Stomach (tissue), 9 donors: ENCODE data around the gene CCNH. TPM values are rescaled to one million over a fixed set of nuclear protein-coding genes. Genes with fewer than 3 reads are reported as not detected.

Source experiments
- DNase-seq, 2 donors: peaks; one replicate each; pipeline versions ENCODE4 v3.0.0 to v3.0.0-alpha.2; 2013 to 2019
- H3K27ac ChIP-seq, 5 donors: fragments of 200-600 bp in 4 of 5; sonication (generic) in 4 of 5; one replicate each; pipeline ENCODE4 v1.5.1; 2013 to 2019; ENCODE audit warnings: mild to moderate bottlenecking in 1 of 5, moderate library complexity in 1 of 5
- H3K27me3 ChIP-seq, 3 donors: fragments of 200-600 bp; sonication (generic); one replicate each; pipeline ENCODE4 v1.5.1; 2017 to 2019; ENCODE audit warnings: mixed run types in 1 of 3
- H3K36me3 ChIP-seq, 4 donors: fragments of 200-600 bp; sonication (generic); 1 replicate in 3 of 4; 2 replicates in 1 of 4; pipeline ENCODE4 v1.5.1; 2016 to 2019
- H3K4me1 ChIP-seq, 4 donors: fragments of 200-600 bp; sonication (generic); one replicate each; pipeline ENCODE4 v1.5.1; 2016 to 2019
- H3K4me3 ChIP-seq, 4 donors: fragments of 200-600 bp; sonication (generic) in 3 of 4; one replicate each; pipeline ENCODE4 v1.5.1; 2016 to 2019; ENCODE audit warnings: mild to moderate bottlenecking in 1 of 4
- H3K9me3 ChIP-seq, 4 donors: fragments of 200-600 bp; sonication (generic); one replicate each; pipeline ENCODE4 v1.5.1; 2016 to 2019
- EP300 ChIP-seq: sonication (generic); formaldehyde crosslinking; IDR thresholded peaks from one replicate; pipeline ENCODE4 v1.6.1; 2017; ENCODE audit warnings: antibody characterized with exemption
- POLR2A ChIP-seq, 4 donors: fragments of 450-650 bp; IDR thresholded peaks; one replicate each; pipeline ENCODE4 v1.6.1; 2016; ENCODE audit warnings: antibody characterized with exemption in 4 of 4, control low read depth in 2 of 4, mild to moderate bottlenecking in 1 of 4, moderate library complexity in 1 of 4
- POLR2AphosphoS5 ChIP-seq, 3 donors: sonication (generic); formaldehyde crosslinking; IDR thresholded peaks; one replicate each; pipeline ENCODE4 v1.6.1; 2016; ENCODE audit warnings: antibody characterized with exemption in 3 of 3
- WGBS, 5 donors: extraction: QIAGEN DNeasy Blood & Tissue Kit in 3 of 5; methylation state at CpG; one replicate each; pipeline versions ENCODE4 v1.1.5 to v1.1.7; 2013 to 2018; 5-methylcytosine and 5-hydroxymethylcytosine counted together
- intact Hi-C: fragments of 100-400 bp; cut with DNase I; formaldehyde crosslinking; loops from one replicate; pipeline ENCODE4 v1.15.1; 2023; ENCODE audit warnings: low total_unique reads
- polyA plus RNA-seq, 3 donors: library from polyadenylated mRNA; stranded (reverse); fragments of 200-250 nt; gene quantifications; one replicate each; pipeline ENCODE4 v1.2.3, GENCODE V29; 2013
- total RNA-seq, 5 donors: library from RNA; depleted of rRNA; stranded (reverse); fragments of >200 nt; gene quantifications; one replicate each; pipeline versions ENCODE4 v1.1.0 to v1.2.3, GENCODE V29; 2014 to 2016
- TF ChIP-seq, protein P1 (sequence below), 7 experiments: fragments of 450-650 bp in 4 of 7; fragments of 200-600 bp in 3 of 7; sonication (generic) in 3 of 7; IDR thresholded peaks; one replicate each; pipeline ENCODE4 v1.5.1; 2016 to 2019; ENCODE audit warnings: antibody characterized with exemption in 7 of 7, control low read depth in 2 of 7, mild to moderate bottlenecking in 1 of 7
- donor health status: healthy with polysubstance abuse.
- donor health status: Bipolar disorder and iron deficiency.
- donor health status: healthy.

CCNH gene
- total and polyA plus RNA-seq, 8 donors, result 30.4 to 219 (median 103) TPM

DNA sequence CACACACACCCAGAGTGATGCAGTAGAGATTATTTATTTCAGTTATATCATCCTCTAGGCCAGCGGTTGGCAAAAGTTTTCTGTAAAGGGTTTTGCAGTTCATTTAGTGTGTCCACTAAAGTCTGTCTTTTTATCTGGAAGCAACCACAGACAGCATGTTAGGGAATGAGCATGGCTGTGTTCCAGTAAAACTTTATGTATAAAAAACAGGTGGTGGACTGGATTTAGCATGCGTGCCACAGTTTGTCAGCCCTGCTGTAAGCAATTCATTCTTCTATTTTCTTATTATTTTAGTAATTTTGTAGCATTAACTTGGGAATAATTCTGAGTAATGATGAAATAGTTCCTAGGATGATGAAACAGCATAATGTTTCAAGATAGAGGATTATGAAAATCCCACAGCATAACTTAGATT lies 51.7 kb downstream of the CCNH start:
- no peaks in the 10 kb centered on the region for H3K27me3 ChIP-seq
- 76 to 92% (median 89%) methylated on average over 2 of the region's 2 CpGs for WGBS, 5 donors
- TF ChIP-seq EP300 (no peak), POLR2AphosphoS5 (IDR thresholded peaks at IDR 0.05) (no peak), POLR2A (IDR thresholded peaks at IDR 0.05) (no peak)
- TF ChIP-seq, protein P1, sequence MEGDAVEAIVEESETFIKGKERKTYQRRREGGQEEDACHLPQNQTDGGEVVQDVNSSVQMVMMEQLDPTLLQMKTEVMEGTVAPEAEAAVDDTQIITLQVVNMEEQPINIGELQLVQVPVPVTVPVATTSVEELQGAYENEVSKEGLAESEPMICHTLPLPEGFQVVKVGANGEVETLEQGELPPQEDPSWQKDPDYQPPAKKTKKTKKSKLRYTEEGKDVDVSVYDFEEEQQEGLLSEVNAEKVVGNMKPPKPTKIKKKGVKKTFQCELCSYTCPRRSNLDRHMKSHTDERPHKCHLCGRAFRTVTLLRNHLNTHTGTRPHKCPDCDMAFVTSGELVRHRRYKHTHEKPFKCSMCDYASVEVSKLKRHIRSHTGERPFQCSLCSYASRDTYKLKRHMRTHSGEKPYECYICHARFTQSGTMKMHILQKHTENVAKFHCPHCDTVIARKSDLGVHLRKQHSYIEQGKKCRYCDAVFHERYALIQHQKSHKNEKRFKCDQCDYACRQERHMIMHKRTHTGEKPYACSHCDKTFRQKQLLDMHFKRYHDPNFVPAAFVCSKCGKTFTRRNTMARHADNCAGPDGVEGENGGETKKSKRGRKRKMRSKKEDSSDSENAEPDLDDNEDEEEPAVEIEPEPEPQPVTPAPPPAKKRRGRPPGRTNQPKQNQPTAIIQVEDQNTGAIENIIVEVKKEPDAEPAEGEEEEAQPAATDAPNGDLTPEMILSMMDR (IDR thresholded peaks at IDR 0.05), result no peak
- no peak for DNase-seq
- H3K4me3 ChIP-seq, result no peak overlapping the region
- no peak overlapping the region for H3K27ac ChIP-seq
- intact Hi-C loops, result no loop called here
- H3K4me1 ChIP-seq, result peaks cover 0 to 6% (median 0%) of the 10 kb centered on the region in 4 donors
- no peaks in the 10 kb centered on the region for H3K9me3 ChIP-seq
- peaks cover 0 to 59% (median 32%) of the 10 kb centered on the region in 4 donors for H3K36me3 ChIP-seq

- Histone ChIP-seq H3K27me3 (no peaks in the 10 kb centered on the region), H3K36me3 (peaks cover 5 to 59% (median 39%) of the 10 kb centered on the region in 4 donors), H3K4me3 (no peak overlapping the region), H3K27ac (no peak overlapping the region), H3K9me3 (no peaks in the 10 kb centered on the region), H3K4me1 (peaks cover 0 to 6% (median 0%) of the 10 kb centered on the region in 4 donors)
- DNase-seq, result no peak
- 89 to 99% (median 97%) methylated on average over 11 of the region's 11 CpGs for WGBS, 5 donors
- intact Hi-C loops, result no loop called here
- no peak for TF ChIP-seq POLR2AphosphoS5 (IDR thresholded peaks at IDR 0.05)
Observed at GRCh38 chr5:87360132-87360531, 52.6 kb downstream of the CCNH start.

GRCh38 chr5:87359106-87359505 lies 53.6 kb downstream of the CCNH start:
- 94 to 98% (median 98%) methylated on average over 2 of the region's 2 CpGs for WGBS, 5 donors
- DNase-seq, result no peak
- no peak for TF ChIP-seq POLR2AphosphoS5 (IDR thresholded peaks at IDR 0.05)
- TF ChIP-seq, protein P1 (IDR thresholded peaks at IDR 0.05), result no peak
- TF ChIP-seq POLR2A (IDR thresholded peaks at IDR 0.05), result no peak
- H3K4me1 ChIP-seq, result peaks cover 0 to 6% (median 0%) of the 10 kb centered on the region in 4 donors
- no peaks in the 10 kb centered on the region for H3K9me3 ChIP-seq
- no peak overlapping the region for H3K4me3 ChIP-seq
- intact Hi-C loops, result no loop called here
- no peaks in the 10 kb centered on the region for H3K27me3 ChIP-seq
- H3K27ac ChIP-seq, result no peak overlapping the region
- peaks cover 5 to 51% (median 40%) of the 10 kb centered on the region in 4 donors for H3K36me3 ChIP-seq

- Histone ChIP-seq H3K27ac (no peak overlapping the region), H3K27me3 (no peaks in the 10 kb centered on the region), H3K4me1 (peaks cover 0 to 5% (median 0%) of the 10 kb centered on the region in 4 donors), H3K9me3 (no peaks in the 10 kb centered on the region), H3K4me3 (no peak overlapping the region), H3K36me3 (peaks cover 5 to 46% (median 45%) of the 10 kb centered on the region in 4 donors)
- intact Hi-C loops, result no loop called here
- DNase-seq, result no peak
- 93 to 100% (median 95%) methylated on average over 1 of the region's 1 CpG for WGBS, 5 donors
- TF ChIP-seq POLR2A (IDR thresholded peaks at IDR 0.05), result no peak
- no peak for TF ChIP-seq POLR2AphosphoS5 (IDR thresholded peaks at IDR 0.05)
- no peak for TF ChIP-seq EP300
- TF ChIP-seq, protein P1 (IDR thresholded peaks at IDR 0.05), result no peak
Observed at GRCh38 chr5:87354496-87354895, 58.2 kb downstream of the CCNH start.

DNA sequence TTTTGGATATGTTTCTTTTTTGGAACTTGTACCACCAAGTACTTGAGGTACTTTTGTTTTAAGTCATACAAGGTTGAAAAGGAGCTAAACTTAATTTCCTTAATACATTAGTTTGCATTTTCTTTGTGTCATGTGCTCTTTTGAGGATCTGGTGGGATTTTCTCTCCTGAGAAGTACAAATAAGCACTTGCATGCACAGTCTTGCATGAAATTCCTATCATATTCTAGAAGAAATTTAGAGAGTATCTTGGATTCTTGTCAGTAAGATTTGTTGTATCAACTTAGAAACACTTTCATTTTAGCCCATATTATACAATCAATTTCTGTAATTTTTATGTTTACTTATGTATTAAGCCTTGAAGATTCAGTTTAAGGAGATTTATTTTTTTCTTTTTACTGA lies 64.9 kb downstream of the CCNH start:
- no peak overlapping the region for H3K4me3 ChIP-seq
- H3K4me1 ChIP-seq, result no peaks in the 10 kb centered on the region
- H3K27me3 ChIP-seq, result no peaks in the 10 kb centered on the region
- H3K9me3 ChIP-seq, result no peaks in the 10 kb centered on the region
- peaks cover 0 to 28% (median 24%) of the 10 kb centered on the region in 4 donors for H3K36me3 ChIP-seq
- DNase-seq, result no peak
- intact Hi-C loops, result no loop called here
- TF ChIP-seq POLR2AphosphoS5 (IDR thresholded peaks at IDR 0.05) (no peak), EP300 (no peak), POLR2A (IDR thresholded peaks at IDR 0.05) (no peak)
- TF ChIP-seq, protein P1 (IDR thresholded peaks at IDR 0.05), result no peak
- H3K27ac ChIP-seq, result no peak overlapping the region
